WTC11 (cell line): ENCODE results near the gene ACOT6. TPM values are rescaled to one million over a fixed set of nuclear protein-coding genes. Genes with fewer than 3 reads are reported as not detected.

Experiments
- ATAC-seq: fragments of 200-7000 bp; cut with Tn5 transposase; 2 replicates; pipeline ENCODE4 v1.10.0; 2021; ENCODE audit warnings: mild to moderate bottlenecking, moderate library complexity
- CTCF ChIA-PET: fragments of 300-600 bp; sonication (Branson Sonifier 250); formaldehyde crosslinking; loops from one replicate; lab custom pipeline; 2021; ENCODE audit warnings: antibody characterized with exemption; lab: Charles Lee
- POLR2A ChIA-PET: fragments of 350-600 bp; sonication (Branson Sonifier 250); formaldehyde crosslinking; loops from one replicate; lab custom pipeline; 2021; ENCODE audit warnings: antibody characterized with exemption; lab: Charles Lee
- DNase-seq: peaks from one replicate; pipeline ENCODE4 v3.0.0; 2021; ENCODE audit warnings: low spot score
- H3K27ac Mint-ChIP-seq: 2 replicates; pipeline ENCODE4 v1.8.0; 2021; ENCODE audit warnings: mixed read lengths
- H3K27me3 Mint-ChIP-seq: 2 replicates; pipeline ENCODE4 v1.8.0; 2021; ENCODE audit warnings: low read depth, mild to moderate bottlenecking, moderate library complexity, mixed read lengths
- H3K36me3 Mint-ChIP-seq: 2 replicates; pipeline ENCODE4 v1.8.0; 2021; ENCODE audit warnings: mixed read lengths
- H3K4me1 Mint-ChIP-seq: 2 replicates; pipeline ENCODE4 v1.8.0; 2022; ENCODE audit warnings: mixed read lengths
- H3K4me3 Mint-ChIP-seq: 2 replicates; pipeline ENCODE4 v1.8.0; 2021; ENCODE audit warnings: mild to moderate bottlenecking, moderate library complexity, mixed read lengths
- H3K9me3 Mint-ChIP-seq: 2 replicates; pipeline ENCODE4 v1.8.0; 2021; ENCODE audit warnings: mixed read lengths
- ATF1 ChIP-seq: sonication (generic); formaldehyde crosslinking; IDR thresholded peaks from 2 replicates; pipeline ENCODE4 v1.8.1; 2023; ENCODE audit warnings: mild to moderate bottlenecking, moderate library complexity, missing genetic modification reagents
- FOXK1 ChIP-seq: sonication (generic); formaldehyde crosslinking; IDR thresholded peaks from 2 replicates; pipeline ENCODE4 v1.8.0; 2022; ENCODE audit warnings: mild to moderate bottlenecking, moderate library complexity, missing genetic modification reagents
- FOXP4 ChIP-seq: sonication (generic); formaldehyde crosslinking; IDR thresholded peaks from 2 replicates; pipeline ENCODE4 v1.8.0; 2022; ENCODE audit warnings: mild to moderate bottlenecking, missing genetic modification reagents
- HMGXB4 ChIP-seq: sonication (generic); formaldehyde crosslinking; IDR thresholded peaks from 2 replicates; pipeline ENCODE4 v1.8.1; 2023; ENCODE audit warnings: mild to moderate bottlenecking, moderate library complexity, missing genetic modification reagents
- IRF1 ChIP-seq: sonication (generic); formaldehyde crosslinking; IDR thresholded peaks from 2 replicates; pipeline ENCODE4 v1.8.0; 2023; ENCODE audit warnings: missing genetic modification reagents
- IRF2 ChIP-seq: sonication (generic); formaldehyde crosslinking; IDR thresholded peaks from 2 replicates; pipeline ENCODE4 v1.8.0; 2022; ENCODE audit warnings: low read depth, missing genetic modification reagents, borderline replicate concordance
- NFATC4 ChIP-seq: fragments of 250-450 bp; sonication (Bioruptor Pico); IDR thresholded peaks from 2 replicates; pipeline ENCODE4 v1.9.0; 2021; ENCODE audit warnings: mild to moderate bottlenecking
- NFE2L1 ChIP-seq: sonication (generic); formaldehyde crosslinking; IDR thresholded peaks from 2 replicates; pipeline ENCODE4 v1.8.1; 2023; ENCODE audit warnings: missing genetic modification reagents
- NR1H2 ChIP-seq: sonication (generic); formaldehyde crosslinking; IDR thresholded peaks from 2 replicates; pipeline ENCODE4 v1.9.0; 2021; ENCODE audit warnings: mild to moderate bottlenecking, moderate library complexity, missing genetic modification reagents
- NR3C1 ChIP-seq: sonication (generic); formaldehyde crosslinking; conservative IDR thresholded peaks from 2 replicates; pipeline ENCODE4 v1.8.1; 2023; ENCODE audit warnings: low read depth, mild to moderate bottlenecking, missing genetic modification reagents
- SMAD4 ChIP-seq: sonication (generic); formaldehyde crosslinking; IDR thresholded peaks from 2 replicates; pipeline ENCODE4 v1.8.0; 2022; ENCODE audit warnings: mild to moderate bottlenecking, missing genetic modification reagents
- SP1 ChIP-seq: sonication (generic); formaldehyde crosslinking; conservative IDR thresholded peaks from 2 replicates; pipeline ENCODE4 v1.8.1; 2022; ENCODE audit warnings: missing genetic modification reagents
- TCF7 ChIP-seq: sonication (generic); formaldehyde crosslinking; IDR thresholded peaks from 2 replicates; pipeline ENCODE4 v1.8.0; 2022; ENCODE audit warnings: mild to moderate bottlenecking, low read depth, missing genetic modification reagents, moderate library complexity
- ZBTB43 ChIP-seq: sonication (generic); formaldehyde crosslinking; IDR thresholded peaks from 2 replicates; pipeline ENCODE4 v1.8.1; 2023; ENCODE audit warnings: mild to moderate bottlenecking, missing genetic modification reagents
- ZNF317 ChIP-seq: sonication (generic); formaldehyde crosslinking; IDR thresholded peaks from 2 replicates; pipeline ENCODE4 v1.8.1; 2023; ENCODE audit warnings: low read depth, mild to moderate bottlenecking, moderate library complexity, missing genetic modification reagents, borderline replicate concordance
- ZNF396 ChIP-seq: fragments of 250-450 bp; sonication (Bioruptor Pico); IDR thresholded peaks from 2 replicates; pipeline ENCODE4 v1.8.0; 2021; ENCODE audit warnings: mild to moderate bottlenecking, moderate library complexity, borderline replicate concordance
- ZNF416 ChIP-seq: fragments of 250-450 bp; sonication (Bioruptor Pico); IDR thresholded peaks from 2 replicates; pipeline ENCODE4 v1.9.0; 2021; ENCODE audit warnings: mild to moderate bottlenecking, inconsistent platforms
- total RNA-seq: library from RNA; stranded (reverse); gene quantifications from 3 replicates; pipeline ENCODE4 v1.2.3, GENCODE V29; 2021
- TF ChIP-seq, protein P1 (sequence below): fragments of 250-450 bp; sonication (Bioruptor Pico); IDR thresholded peaks from 2 replicates; pipeline ENCODE4 v1.9.0; 2021; ENCODE audit warnings: mild to moderate bottlenecking, borderline replicate concordance
- TF ChIP-seq, protein P2 (sequence below): sonication (generic); formaldehyde crosslinking; IDR thresholded peaks from 2 replicates; pipeline ENCODE4 v1.8.1; 2022; ENCODE audit warnings: mild to moderate bottlenecking, missing genetic modification reagents, moderate library complexity, borderline replicate concordance
- TF ChIP-seq, protein P3 (sequence below): sonication (generic); formaldehyde crosslinking; IDR thresholded peaks from 2 replicates; pipeline ENCODE4 v1.8.0; 2022; ENCODE audit warnings: mild to moderate bottlenecking, missing genetic modification reagents
- TF ChIP-seq, protein P4 (sequence below): sonication (generic); formaldehyde crosslinking; IDR thresholded peaks from 2 replicates; pipeline ENCODE4 v1.8.1; 2022; ENCODE audit warnings: missing genetic modification reagents, borderline replicate concordance

The ACOT6 gene
- total RNA-seq, 1 experiment from 2014 or later: 0.13 TPM

- Mint-ChIP-seq H3K27ac (no peak within 1 kb of the TSS), H3K4me1 (no peaks in the 10 kb centered on the region), H3K27me3 (peaks cover 31% of the 10 kb centered on the region), H3K9me3 (peaks cover 7% of the 10 kb centered on the region), H3K4me3 (peak within 1 kb of the TSS; percentile 63), H3K36me3 (no peaks in the 10 kb centered on the region; the same call in 1 of the 2 replicates)
- CTCF ChIA-PET: interaction anchor here (0.9 to 1.0 kb wide), 2 partner anchors 41 to 83 kb away, joined by 4 to 5 read pairs; no protein-coding TSS in a partner anchor
- peak; percentile 84 for ATAC-seq
- DNase-seq: peak; percentile 59
- POLR2A ChIA-PET: no interaction called here
- TF ChIP-seq, protein P1, sequence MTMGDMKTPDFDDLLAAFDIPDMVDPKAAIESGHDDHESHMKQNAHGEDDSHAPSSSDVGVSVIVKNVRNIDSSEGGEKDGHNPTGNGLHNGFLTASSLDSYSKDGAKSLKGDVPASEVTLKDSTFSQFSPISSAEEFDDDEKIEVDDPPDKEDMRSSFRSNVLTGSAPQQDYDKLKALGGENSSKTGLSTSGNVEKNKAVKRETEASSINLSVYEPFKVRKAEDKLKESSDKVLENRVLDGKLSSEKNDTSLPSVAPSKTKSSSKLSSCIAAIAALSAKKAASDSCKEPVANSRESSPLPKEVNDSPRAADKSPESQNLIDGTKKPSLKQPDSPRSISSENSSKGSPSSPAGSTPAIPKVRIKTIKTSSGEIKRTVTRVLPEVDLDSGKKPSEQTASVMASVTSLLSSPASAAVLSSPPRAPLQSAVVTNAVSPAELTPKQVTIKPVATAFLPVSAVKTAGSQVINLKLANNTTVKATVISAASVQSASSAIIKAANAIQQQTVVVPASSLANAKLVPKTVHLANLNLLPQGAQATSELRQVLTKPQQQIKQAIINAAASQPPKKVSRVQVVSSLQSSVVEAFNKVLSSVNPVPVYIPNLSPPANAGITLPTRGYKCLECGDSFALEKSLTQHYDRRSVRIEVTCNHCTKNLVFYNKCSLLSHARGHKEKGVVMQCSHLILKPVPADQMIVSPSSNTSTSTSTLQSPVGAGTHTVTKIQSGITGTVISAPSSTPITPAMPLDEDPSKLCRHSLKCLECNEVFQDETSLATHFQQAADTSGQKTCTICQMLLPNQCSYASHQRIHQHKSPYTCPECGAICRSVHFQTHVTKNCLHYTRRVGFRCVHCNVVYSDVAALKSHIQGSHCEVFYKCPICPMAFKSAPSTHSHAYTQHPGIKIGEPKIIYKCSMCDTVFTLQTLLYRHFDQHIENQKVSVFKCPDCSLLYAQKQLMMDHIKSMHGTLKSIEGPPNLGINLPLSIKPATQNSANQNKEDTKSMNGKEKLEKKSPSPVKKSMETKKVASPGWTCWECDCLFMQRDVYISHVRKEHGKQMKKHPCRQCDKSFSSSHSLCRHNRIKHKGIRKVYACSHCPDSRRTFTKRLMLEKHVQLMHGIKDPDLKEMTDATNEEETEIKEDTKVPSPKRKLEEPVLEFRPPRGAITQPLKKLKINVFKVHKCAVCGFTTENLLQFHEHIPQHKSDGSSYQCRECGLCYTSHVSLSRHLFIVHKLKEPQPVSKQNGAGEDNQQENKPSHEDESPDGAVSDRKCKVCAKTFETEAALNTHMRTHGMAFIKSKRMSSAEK (CRISPR knock-in tag): no peak
- TF ChIP-seq HMGXB4: peak; percentile 90
- TF ChIP-seq SP1 (CRISPR knock-in tag): no peak
- peak; percentile 14; the same call in 1 of the 2 replicates for TF ChIP-seq ZNF317
- TF ChIP-seq, protein P2, sequence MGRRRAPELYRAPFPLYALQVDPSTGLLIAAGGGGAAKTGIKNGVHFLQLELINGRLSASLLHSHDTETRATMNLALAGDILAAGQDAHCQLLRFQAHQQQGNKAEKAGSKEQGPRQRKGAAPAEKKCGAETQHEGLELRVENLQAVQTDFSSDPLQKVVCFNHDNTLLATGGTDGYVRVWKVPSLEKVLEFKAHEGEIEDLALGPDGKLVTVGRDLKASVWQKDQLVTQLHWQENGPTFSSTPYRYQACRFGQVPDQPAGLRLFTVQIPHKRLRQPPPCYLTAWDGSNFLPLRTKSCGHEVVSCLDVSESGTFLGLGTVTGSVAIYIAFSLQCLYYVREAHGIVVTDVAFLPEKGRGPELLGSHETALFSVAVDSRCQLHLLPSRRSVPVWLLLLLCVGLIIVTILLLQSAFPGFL (CRISPR knock-in tag): no peak
- peak; percentile 26; the same call in 1 of the 2 replicates for TF ChIP-seq SMAD4 (CRISPR knock-in tag)
- TF ChIP-seq IRF1 (CRISPR knock-in tag): peak; percentile 51
- TF ChIP-seq IRF2: no peak
- TF ChIP-seq, protein P3, sequence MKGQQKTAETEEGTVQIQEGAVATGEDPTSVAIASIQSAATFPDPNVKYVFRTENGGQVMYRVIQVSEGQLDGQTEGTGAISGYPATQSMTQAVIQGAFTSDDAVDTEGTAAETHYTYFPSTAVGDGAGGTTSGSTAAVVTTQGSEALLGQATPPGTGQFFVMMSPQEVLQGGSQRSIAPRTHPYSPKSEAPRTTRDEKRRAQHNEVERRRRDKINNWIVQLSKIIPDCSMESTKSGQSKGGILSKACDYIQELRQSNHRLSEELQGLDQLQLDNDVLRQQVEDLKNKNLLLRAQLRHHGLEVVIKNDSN (CRISPR knock-in tag): no peak
- no peak for TF ChIP-seq TCF7
- no peak for TF ChIP-seq NFATC4 (CRISPR knock-in tag)
- TF ChIP-seq NFE2L1 (CRISPR knock-in tag): no peak
- no peak for TF ChIP-seq NR1H2
- no peak for TF ChIP-seq ZBTB43
- no peak for TF ChIP-seq ZNF396 (CRISPR knock-in tag)
- TF ChIP-seq NR3C1 (CRISPR knock-in tag): 0 out of 2 replicates have a peak, but pooled peaks have one; percentile 58
- TF ChIP-seq ATF1: no peak
- peak; percentile 89 for TF ChIP-seq FOXP4 (CRISPR knock-in tag)
- TF ChIP-seq, protein P4, sequence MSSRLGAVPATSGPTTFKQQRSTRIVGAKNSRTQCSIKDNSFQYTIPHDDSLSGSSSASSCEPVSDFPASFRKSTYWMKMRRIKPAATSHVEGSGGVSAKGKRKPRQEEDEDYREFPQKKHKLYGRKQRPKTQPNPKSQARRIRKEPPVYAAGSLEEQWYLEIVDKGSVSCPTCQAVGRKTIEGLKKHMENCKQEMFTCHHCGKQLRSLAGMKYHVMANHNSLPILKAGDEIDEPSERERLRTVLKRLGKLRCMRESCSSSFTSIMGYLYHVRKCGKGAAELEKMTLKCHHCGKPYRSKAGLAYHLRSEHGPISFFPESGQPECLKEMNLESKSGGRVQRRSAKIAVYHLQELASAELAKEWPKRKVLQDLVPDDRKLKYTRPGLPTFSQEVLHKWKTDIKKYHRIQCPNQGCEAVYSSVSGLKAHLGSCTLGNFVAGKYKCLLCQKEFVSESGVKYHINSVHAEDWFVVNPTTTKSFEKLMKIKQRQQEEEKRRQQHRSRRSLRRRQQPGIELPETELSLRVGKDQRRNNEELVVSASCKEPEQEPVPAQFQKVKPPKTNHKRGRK (CRISPR knock-in tag): no peak
- TF ChIP-seq ZNF416 (CRISPR knock-in tag): no peak
- TF ChIP-seq FOXK1: peak; percentile 70; the same call in 1 of the 2 replicates
Measured at GRCh38 chr14:73591690-73592449, 20.4 kb upstream of the ACOT6 start, which contains the start of gene ACOT4. ACOT4 (plus strand) TSS chr14:73591873; CDS start chr14:73591960, 87 bp downstream.
